ENCODE measurements around the gene ARID1B. TPM values are rescaled to one million over a fixed set of nuclear protein-coding genes. Genes with fewer than 3 reads are reported as not detected.

The ARID1B gene
- total and polyA plus RNA-seq, 2 of the 4 experiments (the other 2 are of a cell fraction): 14.5 to 20.1 TPM

- no CpG with 5 or more reads among the region's 3 CpGs for WGBS, 2 experiments (ENCODE audit: extremely low coverage in 2 of 2, insufficient read length in 1 of 2)
Measured at GRCh38 chr6:156825475-156825874, 48.3 kb downstream of the ARID1B start.

More at GRCh38 chr6:156825475-156825874, 48.3 kb downstream of the ARID1B start:
- H3K14ac ChIP-seq (replicated peaks; ENCODE audit: low read depth, low read length): no peak overlapping the region
- H3K9me1 ChIP-seq (ENCODE audit: insufficient read depth, low read length): peaks cover 29% of the 10 kb centered on the region
- POLR2A ChIA-PET (ENCODE audit: unreplicated experiment): interaction anchor here (0.6 kb wide), 1 partner anchor 47 kb away, joined by 3 read pairs; no protein-coding TSS in a partner anchor
- no peak overlapping the region for H3K4ac ChIP-seq (ENCODE audit: low read depth, low read length)
- intact Hi-C loops (cut with micrococcal nuclease): no loop called here
- ATAC-seq (ENCODE audit: low read depth) (no peak), DNase-seq (no peak)
- H3K27ac ChIP-seq (ENCODE audit: insufficient read depth, low read length): no peak overlapping the region
- no peak overlapping the region for H3K9ac ChIP-seq (ENCODE audit: low read depth, low read length)
- no peak overlapping the region for H2AK9ac ChIP-seq (replicated peaks; ENCODE audit: low read depth, low read length, poor library complexity)
- H3K4me1 ChIP-seq (ENCODE audit: control insufficient read depth, insufficient read depth, low read length): peaks cover 13% of the 10 kb centered on the region
- peaks cover 29 to 83% of the 10 kb centered on the region in 2 experiments; a peak in 3 of 4 replicates for H3K79me1 ChIP-seq (ENCODE audit: low read depth in 1 of 2, low read length in 2 of 2)
- H3K4me3 ChIP-seq (ENCODE audit: insufficient read depth, low read depth, low read length): no peak overlapping the region
- in situ Hi-C loops (cut with MboI; ENCODE audit: low sequenced_read_pairs): no loop called here
- dilution Hi-C loops (cut with HindIII; ENCODE audit: low sequenced_read_pairs, unreplicated experiment): no loop called here
- no peak overlapping the region for H3K23ac ChIP-seq (ENCODE audit: low read depth, low read length)
- no peak overlapping the region for H3K56ac ChIP-seq (ENCODE audit: extremely low read depth, insufficient read depth, low read length)
- peaks cover 7% of the 10 kb centered on the region for H3K36me3 ChIP-seq (ENCODE audit: control insufficient read depth, insufficient read depth, low read length)
- CTCF ChIA-PET: no interaction called here
- H3K4me2 ChIP-seq (ENCODE audit: low read depth, low read length): no peak overlapping the region
- no peak overlapping the region for H2BK20ac ChIP-seq (ENCODE audit: low read depth, low read length)
- H2AFZ ChIP-seq (replicated peaks; ENCODE audit: low read length, poor library complexity): no peak overlapping the region
- BruUV-seq (replicated peaks): no TSS peak
- no peak overlapping the region for H4K5ac ChIP-seq (ENCODE audit: low read depth, low read length)
- no peak overlapping the region for H3K18ac ChIP-seq (ENCODE audit: low read depth, low read length)
- H2BK5ac ChIP-seq (ENCODE audit: low read depth, low read length, poor library complexity, severe bottlenecking): no peak overlapping the region
- no peak overlapping the region for H4K8ac ChIP-seq (ENCODE audit: low read depth in 2 of 2, low read length in 2 of 2)
- H2AK5ac ChIP-seq (ENCODE audit: low read depth, low read length): no peak overlapping the region
- H4K20me1 ChIP-seq (ENCODE audit: insufficient read depth, low read length): peaks cover 64% of the 10 kb centered on the region
- H2BK15ac ChIP-seq (ENCODE audit: low read depth, low read length): no peak overlapping the region
- H3K27me3 ChIP-seq (ENCODE audit: control insufficient read depth, insufficient read depth, low read length): no peaks in the 10 kb centered on the region
- no peak overlapping the region for H2BK120ac ChIP-seq (ENCODE audit: low read depth, low read length)
- no peaks in the 10 kb centered on the region for H3K9me3 ChIP-seq (ENCODE audit: control insufficient read depth, insufficient read depth, low read length)
- no peak for TF ChIP-seq RFX5 (IDR thresholded peaks at IDR 0.05; ENCODE audit: low read depth, low read length)
- TF ChIP-seq MXI1 (IDR thresholded peaks at IDR 0.05; ENCODE audit: borderline replicate concordance, low read depth, low read length): no peak
- TF ChIP-seq NFE2L2 (IDR thresholded peaks at IDR 0.05; ENCODE audit: low read depth, low read length): no peak
- TF ChIP-seq SMC3 (IDR thresholded peaks at IDR 0.05; ENCODE audit: low read depth, low read length): no peak
- TF ChIP-seq CEBPB (IDR thresholded peaks at IDR 0.05; ENCODE audit: low read depth, low read length): no peak
- TF ChIP-seq USF2 (IDR thresholded peaks at IDR 0.05; ENCODE audit: low read depth, low read length): no peak
- H4K91ac ChIP-seq (ENCODE audit: insufficient read depth, low read depth, low read length): no peak overlapping the region

Measured in IMR-90 (cell line).